NCI-H2081 treated with DMSO at 0.1 percent for 48 hours (cell line): Measurements from ENCODE around the gene HSCB.
"Not testable (repeated sequence)": the region's sequence is repeated elsewhere in the genome, so short reads cannot be mapped to it uniquely, and the experiment has no call there.

Experiments used
- DNase-seq: peaks from one replicate; lab custom pipeline; 2025; lab: John Stamatoyannopoulos, UW

Gene HSCB

GRCh38 chr22:28741785-28742561 is at the start of gene HSCB, which contains the start of gene CHEK2:
Gene HSCB, plus strand, starts transcription at chr22:28742039. Its CDS starts 57 bp downstream, at chr22:28742096.
Gene CHEK2, minus strand, starts transcription at chr22:28741820. Its CDS starts 7,099 bp downstream, at chr22:28734721.
- DNase-seq = peak; percentile 84

- not testable (repeated sequence) for DNase-seq
Measured at GRCh38 chr22:28693041-28693760, 48.6 kb upstream of the HSCB start.

- no peak for DNase-seq
Measured at GRCh38 chr22:28702891-28703290, 38.9 kb upstream of the HSCB start.

GRCh38 chr22:28703436-28703835 is 38.4 kb upstream of the HSCB start:
- no peak for DNase-seq

- no peak for DNase-seq
Measured at GRCh38 chr22:28706845-28707244, 35.0 kb upstream of the HSCB start.

- DNase-seq = no peak
Measured at GRCh38 chr22:28710107-28710506, 31.7 kb upstream of the HSCB start.

GRCh38 chr22:28710576-28711191 is 31.2 kb upstream of the HSCB start:
- DNase-seq = no peak

- DNase-seq = no peak
Measured at GRCh38 chr22:28711341-28711740, 30.5 kb upstream of the HSCB start.

- no peak for DNase-seq
Measured at GRCh38 chr22:28711820-28712777, 29.7 kb upstream of the HSCB start.

GRCh38 chr22:28714043-28714628 is 27.7 kb upstream of the HSCB start:
- no peak for DNase-seq

GRCh38 chr22:28715611-28716010 is 26.2 kb upstream of the HSCB start:
- no peak for DNase-seq

GRCh38 chr22:28716686-28717085 is 25.2 kb upstream of the HSCB start:
- no peak for DNase-seq

- DNase-seq = no peak
Measured at GRCh38 chr22:28718044-28718443, 23.8 kb upstream of the HSCB start.

- DNase-seq = no peak
Measured at GRCh38 chr22:28728002-28728401, 13.8 kb upstream of the HSCB start.

GRCh38 chr22:28728621-28729313 is 13.1 kb upstream of the HSCB start:
- no peak for DNase-seq

- no peak for DNase-seq
Measured at GRCh38 chr22:28730179-28730578, 11.7 kb upstream of the HSCB start.

- DNase-seq = no peak
Measured at GRCh38 chr22:28734393-28734792, 7.4 kb upstream of the HSCB start.

GRCh38 chr22:28736301-28737155 is 5.3 kb upstream of the HSCB start:
- DNase-seq = no peak

GRCh38 chr22:28737701-28738100 is 4.1 kb upstream of the HSCB start:
- DNase-seq = no peak

GRCh38 chr22:28738876-28739275 is 3.0 kb upstream of the HSCB start:
- DNase-seq = not testable (repeated sequence)
